Body of pancreas (tissue), 4 donors: Measurements from ENCODE around the gene RBL2. TPM values are rescaled to one million over a fixed set of nuclear protein-coding genes. Genes with fewer than 3 reads are reported as not detected.
"Not testable (repeated sequence)": the region's sequence is repeated elsewhere in the genome, so short reads cannot be mapped to it uniquely, and the experiment has no call there.

ENCODE experiments used
- ATAC-seq: fragments of 150-250 bp; one replicate; pipeline ENCODE4 v1.9.1; 2016
- DNase-seq, 4 donors: peaks; one replicate each; pipeline ENCODE4 v3.0.0-alpha.2; 2019
- H3K27ac ChIP-seq, 4 donors: fragments of 200-600 bp; sonication (generic); 1 replicate in 3 of 4; 2 replicates in 1 of 4; pipeline versions ENCODE4 v1.5.1 to v1.6.1; 2016 to 2019; ENCODE audit warnings: mild to moderate bottlenecking in 1 of 4, mixed read lengths in 1 of 4, moderate library complexity in 1 of 4
- H3K27me3 ChIP-seq, 2 donors: fragments of 200-600 bp; sonication (generic); one replicate each; pipeline ENCODE4 v1.6.0; 2016; ENCODE audit warnings: mild to moderate bottlenecking in 1 of 2
- H3K36me3 ChIP-seq, 2 donors: fragments of 200-600 bp; sonication (generic); replicated peaks in 1 of 2; 2 replicates each; pipeline ENCODE4 v1.5.1; 2016; ENCODE audit warnings: low read depth in 2 of 2; ENCODE audit not compliant: insufficient read depth in 1 of 2
- H3K4me1 ChIP-seq: fragments of 200-600 bp; sonication (generic); one replicate; pipeline ENCODE4 v1.6.0; 2016
- H3K4me3 ChIP-seq, 2 donors: fragments of 200-600 bp; sonication (generic); 1 replicate in 1 of 2; 2 replicates in 1 of 2; pipeline ENCODE4 v1.5.1; 2016 to 2019
- H3K9me3 ChIP-seq, 3 donors: fragments of 200-600 bp; sonication (generic); 1 replicate in 2 of 3; 2 replicates in 1 of 3; pipeline ENCODE4 v1.5.1; 2016
- POLR2A ChIP-seq, 3 donors: fragments of 450-650 bp; IDR thresholded peaks; one replicate each; pipeline ENCODE4 v1.6.1; 2016; ENCODE audit warnings: antibody characterized with exemption in 3 of 3, mild to moderate bottlenecking in 2 of 3
- WGBS, 2 donors: methylation state at CpG; one replicate each; pipeline ENCODE4 v1.1.5; 2017; 5-methylcytosine and 5-hydroxymethylcytosine counted together
- intact Hi-C: fragments of 100-400 bp; cut with DNase I; formaldehyde crosslinking; loops from one replicate; pipeline ENCODE4 v1.15.1; 2023
- total RNA-seq, 2 donors: library from RNA; depleted of rRNA; stranded (reverse); fragments of >200 nt; gene quantifications; one replicate each; pipeline ENCODE4 v1.1.0, GENCODE V29; 2016
- TF ChIP-seq, protein P1 (sequence below), 7 experiments: fragments of 450-650 bp in 4 of 7; fragments of 200-600 bp in 3 of 7; sonication (generic) in 3 of 7; IDR thresholded peaks; one replicate each; pipeline ENCODE4 v1.5.1; 2016 to 2019; ENCODE audit warnings: antibody characterized with exemption in 7 of 7

The RBL2 gene
- total RNA-seq, 2 donors from 2014 or later = 82.7 to 114 TPM

- intact Hi-C loops = no loop called here
- ATAC-seq = no peak
- H3K27ac ChIP-seq = no peak overlapping the region
- WGBS, 2 donors = 87 to 91% methylated on average over 16 of the region's 16 CpGs
- TF ChIP-seq, protein P1, sequence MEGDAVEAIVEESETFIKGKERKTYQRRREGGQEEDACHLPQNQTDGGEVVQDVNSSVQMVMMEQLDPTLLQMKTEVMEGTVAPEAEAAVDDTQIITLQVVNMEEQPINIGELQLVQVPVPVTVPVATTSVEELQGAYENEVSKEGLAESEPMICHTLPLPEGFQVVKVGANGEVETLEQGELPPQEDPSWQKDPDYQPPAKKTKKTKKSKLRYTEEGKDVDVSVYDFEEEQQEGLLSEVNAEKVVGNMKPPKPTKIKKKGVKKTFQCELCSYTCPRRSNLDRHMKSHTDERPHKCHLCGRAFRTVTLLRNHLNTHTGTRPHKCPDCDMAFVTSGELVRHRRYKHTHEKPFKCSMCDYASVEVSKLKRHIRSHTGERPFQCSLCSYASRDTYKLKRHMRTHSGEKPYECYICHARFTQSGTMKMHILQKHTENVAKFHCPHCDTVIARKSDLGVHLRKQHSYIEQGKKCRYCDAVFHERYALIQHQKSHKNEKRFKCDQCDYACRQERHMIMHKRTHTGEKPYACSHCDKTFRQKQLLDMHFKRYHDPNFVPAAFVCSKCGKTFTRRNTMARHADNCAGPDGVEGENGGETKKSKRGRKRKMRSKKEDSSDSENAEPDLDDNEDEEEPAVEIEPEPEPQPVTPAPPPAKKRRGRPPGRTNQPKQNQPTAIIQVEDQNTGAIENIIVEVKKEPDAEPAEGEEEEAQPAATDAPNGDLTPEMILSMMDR (IDR thresholded peaks at IDR 0.05) = no peak
- no peak for TF ChIP-seq POLR2A (IDR thresholded peaks at IDR 0.05)
- no peaks in the 10 kb centered on the region for H3K4me1 ChIP-seq
- H3K27me3 ChIP-seq = no peaks in the 10 kb centered on the region
- no peaks in the 10 kb centered on the region for H3K9me3 ChIP-seq
- DNase-seq = no peak
- no peak overlapping the region for H3K4me3 ChIP-seq
- H3K36me3 ChIP-seq = no peaks in the 10 kb centered on the region
These were observed 19.9 kb upstream of the RBL2 start for GRCh38 chr16:53414381-53414780.

DNA sequence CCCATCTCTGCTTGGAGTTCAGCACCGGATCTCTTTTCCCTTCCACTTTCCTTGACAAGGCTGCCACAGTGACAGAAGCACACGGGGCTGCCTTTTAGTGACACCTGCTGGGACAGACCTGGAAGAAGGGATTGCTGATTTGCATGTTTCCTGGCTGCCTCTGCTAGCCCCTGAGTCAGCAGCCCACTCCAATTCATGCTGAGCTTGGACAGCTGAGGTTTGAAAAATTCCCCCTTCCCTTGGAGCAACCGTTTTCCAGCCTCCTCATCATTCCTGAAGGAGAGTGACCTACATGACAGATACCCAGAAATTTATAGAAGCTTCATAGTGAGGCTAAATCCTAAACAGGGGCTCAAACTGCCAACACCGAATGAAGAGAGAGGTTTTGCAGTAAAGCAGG, 18.8 kb upstream of the RBL2 start:
- H3K27me3 ChIP-seq = no peaks in the 10 kb centered on the region
- no peak for ATAC-seq
- no peak for TF ChIP-seq POLR2A (IDR thresholded peaks at IDR 0.05)
- TF ChIP-seq, protein P1 (IDR thresholded peaks at IDR 0.05) = peak in 1 of 7 experiments; percentile 8
- H3K9me3 ChIP-seq = no peaks in the 10 kb centered on the region
- no peaks in the 10 kb centered on the region for H3K4me1 ChIP-seq
- H3K27ac ChIP-seq = no peak overlapping the region
- WGBS, 2 donors = 6 to 14% methylated on average over 4 of the region's 4 CpGs
- intact Hi-C loops = no loop called here
- H3K36me3 ChIP-seq = no peaks in the 10 kb centered on the region
- peak in 1 of 4 donors; percentile 13 for DNase-seq
- no peak overlapping the region for H3K4me3 ChIP-seq

DNA sequence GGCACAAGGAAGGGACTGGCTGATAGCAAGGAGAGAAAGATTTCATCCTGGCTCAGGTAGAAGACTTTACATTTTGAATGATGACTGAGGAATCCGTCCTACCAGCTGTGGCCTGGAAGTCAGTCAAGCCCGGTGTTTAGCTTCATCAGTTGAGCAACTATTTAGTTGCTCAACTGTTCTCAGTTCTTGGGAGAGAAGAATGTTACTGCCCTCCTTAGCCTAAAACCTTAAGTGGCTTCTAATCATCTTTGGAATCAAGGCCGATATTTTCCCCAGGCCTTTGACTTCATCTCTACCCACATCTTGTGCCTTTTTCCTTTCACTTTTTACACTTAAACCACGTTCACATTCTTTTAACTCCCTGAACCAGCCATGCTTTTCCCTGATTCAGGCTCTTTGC, 17.3 kb upstream of the RBL2 start:
- 66 to 78% methylated on average over 4 of the region's 4 CpGs for WGBS, 2 donors
- intact Hi-C loops = no loop called here

GRCh38 chr16:53417976-53418375, 16.3 kb upstream of the RBL2 start:
- Histone ChIP-seq H3K9me3 (no peaks in the 10 kb centered on the region), H3K27ac (no peak overlapping the region), H3K4me3 (no peak overlapping the region), H3K36me3 (no peaks in the 10 kb centered on the region), H3K27me3 (no peaks in the 10 kb centered on the region), H3K4me1 (no peaks in the 10 kb centered on the region)
- 92 to 96% methylated on average over 7 of the region's 7 CpGs for WGBS, 2 donors
- no peak for TF ChIP-seq POLR2A (IDR thresholded peaks at IDR 0.05)
- TF ChIP-seq, protein P1 (IDR thresholded peaks at IDR 0.05) = no peak
- intact Hi-C loops = no loop called here
- ATAC-seq = no peak
- DNase-seq = no peak

More for the DNA sequence above, 17.3 kb upstream of the RBL2 start:
- no peaks in the 10 kb centered on the region for H3K36me3 ChIP-seq
- no peaks in the 10 kb centered on the region for H3K27me3 ChIP-seq
- TF ChIP-seq, protein P1 (IDR thresholded peaks at IDR 0.05) = no peak
- no peak for TF ChIP-seq POLR2A (IDR thresholded peaks at IDR 0.05)
- H3K4me1 ChIP-seq = no peaks in the 10 kb centered on the region
- no peaks in the 10 kb centered on the region for H3K9me3 ChIP-seq
- no peak overlapping the region for H3K4me3 ChIP-seq
- no peak for ATAC-seq
- H3K27ac ChIP-seq = no peak overlapping the region
- no peak for DNase-seq

- H3K4me3 ChIP-seq, intact Hi-C loops, H3K4me1 ChIP-seq, DNase-seq, ATAC-seq, H3K9me3 ChIP-seq, H3K27ac ChIP-seq, H3K36me3 ChIP-seq, H3K27me3 ChIP-seq: not testable (repeated sequence)
- 64 to 75% methylated on average over 2 of the region's 2 CpGs for WGBS, 2 donors
These were observed 14.9 kb upstream of the RBL2 start for GRCh38 chr16:53419383-53419709.
